IPS DF 4.7 (cell line): ENCODE measurements around the gene LHX4.

Experiments
- DNase-seq: peaks from one replicate; pipeline ENCODE4 v3.0.0-alpha.2; 2013; ENCODE audit warnings: low spot score; ENCODE audit errors: extremely low read depth

LHX4 gene

GRCh38 chr1:180227861-180228647 is 2.0 kb upstream of the LHX4 start:
- DNase-seq: no peak

- DNase-seq: no peak
These were observed 1.2 kb upstream of the LHX4 start for GRCh38 chr1:180228648-180229482.

- no peak for DNase-seq
These were observed 339 bp downstream of the LHX4 start for GRCh38 chr1:180230416-180230790.

- DNase-seq: no peak
These were observed 884 bp downstream of the LHX4 start for GRCh38 chr1:180230791-180231505.

- DNase-seq: no peak
These were observed 1.4 kb downstream of the LHX4 start for GRCh38 chr1:180231506-180231921.

GRCh38 chr1:180231936-180232335 is 1.9 kb downstream of the LHX4 start:
- DNase-seq: no peak

GRCh38 chr1:180232521-180233043 is 2.5 kb downstream of the LHX4 start:
- no peak for DNase-seq

GRCh38 chr1:180233191-180234011 is 3.3 kb downstream of the LHX4 start:
- no peak for DNase-seq

GRCh38 chr1:180234369-180235076 is 4.5 kb downstream of the LHX4 start:
- DNase-seq: no peak

GRCh38 chr1:180235077-180235501 is 5.0 kb downstream of the LHX4 start:
- no peak for DNase-seq

- no peak for DNase-seq
These were observed 5.6 kb downstream of the LHX4 start for GRCh38 chr1:180235502-180236239.

GRCh38 chr1:180236698-180237509 is 6.8 kb downstream of the LHX4 start:
- DNase-seq: no peak

- no peak for DNase-seq
These were observed 7.9 kb downstream of the LHX4 start for GRCh38 chr1:180237869-180238476.

GRCh38 chr1:180238675-180239074 is 8.6 kb downstream of the LHX4 start:
- DNase-seq: no peak

GRCh38 chr1:180239145-180240096 is 9.4 kb downstream of the LHX4 start:
- DNase-seq: no peak

- no peak for DNase-seq
These were observed 11.9 kb downstream of the LHX4 start for GRCh38 chr1:180241716-180242544.
